ENCODE measurements around the gene EFTUD2. TPM values are rescaled to one million over a fixed set of nuclear protein-coding genes. Genes with fewer than 3 reads are reported as not detected.

Gene EFTUD2
- total RNA-seq, result 70.3 and 76.9 TPM in 2 replicates

GRCh38 chr17:44899074-44899782 lies at the start of gene EFTUD2:
TSS of gene EFTUD2 (minus strand) at chr17:44899445. CDS start at chr17:44894521, 4,924 bp downstream.

DNA sequence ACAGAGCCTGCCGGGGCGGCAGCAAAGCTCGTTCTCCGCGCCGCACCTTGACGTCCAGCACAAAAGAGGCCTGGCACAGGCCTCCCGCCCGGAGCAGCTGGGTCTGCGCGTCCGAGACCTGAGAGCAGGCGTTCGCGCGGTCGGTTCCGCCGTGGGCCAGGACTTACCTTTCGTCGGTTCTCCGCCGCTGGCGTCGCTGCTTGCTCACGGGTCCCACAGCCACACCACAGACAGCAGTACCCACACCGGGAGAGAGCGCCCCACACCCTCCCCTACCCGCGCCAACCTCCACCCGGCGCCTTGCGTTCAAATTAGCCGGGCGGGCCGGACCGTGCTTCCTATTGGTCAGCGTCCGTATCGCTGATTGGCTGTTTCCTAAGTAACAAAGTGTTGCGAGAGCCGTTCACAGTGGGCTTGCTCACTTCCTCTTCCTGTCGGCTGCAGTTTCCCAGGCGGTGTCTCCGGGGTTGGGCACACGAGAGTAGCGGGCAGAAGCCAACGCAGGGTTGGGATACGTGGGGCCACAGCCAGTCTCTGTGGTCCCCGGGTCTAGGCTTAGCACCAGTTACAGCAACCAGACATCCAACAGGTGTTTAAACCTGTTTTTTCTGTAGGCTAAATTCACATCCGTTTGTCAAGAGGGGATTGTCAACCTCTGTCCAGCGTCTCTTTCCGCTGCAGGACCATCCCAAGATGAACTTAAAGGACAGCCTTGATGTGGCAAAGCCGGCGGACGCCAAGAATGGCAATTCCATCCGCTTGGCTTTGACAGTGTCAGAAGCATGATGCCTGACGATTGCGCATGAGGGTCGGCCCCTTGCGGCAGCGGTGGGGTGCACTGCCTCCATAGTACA lies 48.4 kb upstream of the EFTUD2 start, which contains the start of gene KIF18B:
Gene KIF18B, minus strand, starts transcription at position 313 of the 854 bp plus-strand sequence. CDS start 11,429 bp downstream, outside the sequence.

GRCh38 chr17:44915321-44915726 lies 16.1 kb upstream of the EFTUD2 start, which contains the start of gene GFAP:
TSS of gene GFAP (minus strand) at chr17:44915500. CDS start at chr17:44915486, 14 bp downstream.

GRCh38 chr17:44847586-44847985 lies 51.7 kb downstream of the EFTUD2 start, which contains the start of gene HIGD1B:
TSS of gene HIGD1B (plus strand) at chr17:44847883. CDS start at chr17:44848153, 270 bp downstream.

GRCh38 chr17:44829523-44830358 lies 69.5 kb downstream of the EFTUD2 start, which contains the start of gene GJC1:
TSS of gene GJC1 (minus strand) at chr17:44830287. CDS start at chr17:44805817, 24,470 bp downstream.

Other genes with a start within 250 kb of the EFTUD2 start
- gene MEIOC, start 243.0 kb downstream of the EFTUD2 start, total RNA-seq, result 0.13 TPM in 1 of 2 replicates, not detected in the other
- 20.6 and 21.2 TPM in 2 replicates for gene CCDC43, start 209.7 kb downstream of the EFTUD2 start, total RNA-seq
- 6.1 and 8.2 TPM in 2 replicates for gene DBF4B, start 190.8 kb downstream of the EFTUD2 start, total RNA-seq
- gene ADAM11, start 140.5 kb downstream of the EFTUD2 start, total RNA-seq, result under 0.01 and 0.64 TPM in 2 replicates
- gene GJC1, start 69.2 kb downstream of the EFTUD2 start, total RNA-seq, result 23.2 and 29.0 TPM in 2 replicates
- gene HIGD1B, start 51.6 kb downstream of the EFTUD2 start, total RNA-seq, result not detected in 2 replicates
- gene GFAP, start 16.1 kb upstream of the EFTUD2 start, total RNA-seq, result 0.08 and 0.26 TPM in 2 replicates
- 8.0 and 12.4 TPM in 2 replicates for gene KIF18B, start 48.3 kb upstream of the EFTUD2 start, total RNA-seq
- gene C1QL1, start 68.9 kb upstream of the EFTUD2 start, total RNA-seq, result 1.4 and 2.2 TPM in 2 replicates
- 35.4 and 45.0 TPM in 2 replicates for gene DCAKD, start 152.2 kb upstream of the EFTUD2 start, total RNA-seq
- gene NMT1, start 161.9 kb upstream of the EFTUD2 start, total RNA-seq, result 78.6 and 91.3 TPM in 2 replicates
- 36.6 and 42.8 TPM in 2 replicates for gene PLCD3, start 233.1 kb upstream of the EFTUD2 start, total RNA-seq
- 3.1 and 10.0 TPM in 2 replicates for gene ACBD4, start 236.2 kb upstream of the EFTUD2 start, total RNA-seq
- gene HEXIM1, start 249.0 kb upstream of the EFTUD2 start, total RNA-seq, result 13.7 and 28.3 TPM in 2 replicates